ENCODE measurements around the gene RBM8A. TPM values are rescaled to one million over a fixed set of nuclear protein-coding genes. Genes with fewer than 3 reads are reported as not detected.

The RBM8A gene
- total RNA-seq, 1 donor from 2014 or later: 178 TPM

DNA sequence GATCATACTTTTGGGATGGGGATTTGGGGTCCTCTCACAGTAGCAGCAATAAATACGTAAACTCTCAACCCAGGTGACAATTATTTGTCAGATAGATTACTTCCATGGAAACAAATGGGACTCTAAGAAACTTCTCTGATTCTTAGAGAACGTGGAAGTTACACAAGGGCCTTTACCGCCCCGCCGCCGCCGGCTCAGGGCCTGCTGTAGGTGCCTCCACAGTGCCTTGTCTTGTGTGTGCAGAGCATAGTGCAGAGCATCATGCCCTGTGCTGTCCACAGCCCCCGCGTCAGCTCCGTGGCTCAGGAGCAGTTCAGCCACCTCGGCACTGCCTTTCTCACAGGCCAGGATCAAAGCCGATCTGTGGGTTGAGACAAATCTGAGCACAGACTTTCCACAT lies 52.6 kb downstream of the RBM8A start:
- Mint-ChIP-seq H3K27me3 (peaks cover 23% of the 10 kb centered on the region), H3K9me3 (no peaks in the 10 kb centered on the region), H3K4me3 (no peak overlapping the region), H3K27ac (no peak overlapping the region), H3K4me1 (peaks cover 11% of the 10 kb centered on the region), H3K36me3 (ENCODE audit: low read depth) (no peaks in the 10 kb centered on the region)
- TF ChIP-seq, protein P1, sequence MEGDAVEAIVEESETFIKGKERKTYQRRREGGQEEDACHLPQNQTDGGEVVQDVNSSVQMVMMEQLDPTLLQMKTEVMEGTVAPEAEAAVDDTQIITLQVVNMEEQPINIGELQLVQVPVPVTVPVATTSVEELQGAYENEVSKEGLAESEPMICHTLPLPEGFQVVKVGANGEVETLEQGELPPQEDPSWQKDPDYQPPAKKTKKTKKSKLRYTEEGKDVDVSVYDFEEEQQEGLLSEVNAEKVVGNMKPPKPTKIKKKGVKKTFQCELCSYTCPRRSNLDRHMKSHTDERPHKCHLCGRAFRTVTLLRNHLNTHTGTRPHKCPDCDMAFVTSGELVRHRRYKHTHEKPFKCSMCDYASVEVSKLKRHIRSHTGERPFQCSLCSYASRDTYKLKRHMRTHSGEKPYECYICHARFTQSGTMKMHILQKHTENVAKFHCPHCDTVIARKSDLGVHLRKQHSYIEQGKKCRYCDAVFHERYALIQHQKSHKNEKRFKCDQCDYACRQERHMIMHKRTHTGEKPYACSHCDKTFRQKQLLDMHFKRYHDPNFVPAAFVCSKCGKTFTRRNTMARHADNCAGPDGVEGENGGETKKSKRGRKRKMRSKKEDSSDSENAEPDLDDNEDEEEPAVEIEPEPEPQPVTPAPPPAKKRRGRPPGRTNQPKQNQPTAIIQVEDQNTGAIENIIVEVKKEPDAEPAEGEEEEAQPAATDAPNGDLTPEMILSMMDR (IDR thresholded peaks at IDR 0.05): no peak
- no peak for ATAC-seq (ENCODE audit: low read depth)
- no peak for DNase-seq
- ChIA-PET CTCF (no interaction called here), POLR2A (interaction anchor here (0.7 kb wide), 1 partner anchor 18 kb away, joined by 3 read pairs; no protein-coding TSS in a partner anchor)
- intact Hi-C loops (cut with micrococcal nuclease): no loop called here

DNA sequence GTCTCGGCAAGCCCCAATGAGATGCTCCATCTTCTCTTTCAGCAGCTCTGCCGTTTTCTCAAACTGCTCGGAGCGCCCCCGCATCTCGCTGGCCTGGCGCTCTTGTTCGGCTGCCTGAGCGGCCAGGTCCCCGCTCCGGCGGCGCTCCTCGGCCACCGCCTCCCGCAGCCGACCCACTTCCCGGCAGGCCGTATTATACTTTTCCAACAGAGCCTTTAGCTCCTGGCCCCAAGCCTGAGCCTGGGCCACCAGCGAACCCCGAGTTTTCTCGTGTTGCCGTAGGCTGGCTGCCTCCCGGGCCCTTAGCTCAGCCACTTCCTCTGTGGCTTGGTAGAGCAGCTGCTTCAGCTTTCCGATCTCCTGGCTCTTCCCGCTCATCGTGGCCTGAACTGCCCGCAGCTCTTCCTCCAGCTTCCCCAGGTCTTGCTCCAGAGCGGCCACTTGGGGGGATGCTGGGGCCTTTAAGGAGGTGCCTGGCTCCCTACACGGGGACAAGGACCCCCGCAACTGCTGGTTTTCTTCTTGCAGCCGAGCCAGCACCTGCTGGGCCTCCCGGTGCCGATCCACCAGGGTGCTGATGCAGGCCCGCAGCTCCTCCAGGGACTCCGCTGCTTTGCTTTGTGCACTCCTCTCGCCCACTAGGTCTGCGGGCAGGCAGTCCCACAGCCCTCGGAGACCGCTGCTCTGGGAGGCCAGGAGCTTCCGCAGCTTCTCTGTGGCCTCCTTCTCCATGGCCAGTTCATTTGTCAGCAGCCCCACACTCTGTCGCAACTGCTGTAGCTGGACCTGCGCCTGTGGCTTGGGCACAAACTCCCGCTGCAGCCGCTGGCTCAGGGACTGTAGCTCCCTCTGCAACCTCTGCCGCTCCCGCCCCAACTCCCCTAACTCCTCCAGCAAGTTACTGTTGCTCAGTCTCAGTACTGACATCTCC lies 55.0 kb downstream of the RBM8A start:
- intact Hi-C loops (cut with micrococcal nuclease): loop anchor here (1.0 kb wide), 1 partner anchor 9 kb away; no protein-coding TSS in a partner anchor
- Mint-ChIP-seq H3K27me3 (peaks cover 28% of the 10 kb centered on the region), H3K36me3 (ENCODE audit: low read depth) (no peaks in the 10 kb centered on the region), H3K4me3 (peak overlapping the region; percentile 83), H3K9me3 (no peaks in the 10 kb centered on the region), H3K27ac (no peak overlapping the region), H3K4me1 (peaks cover 11% of the 10 kb centered on the region)
- DNase-seq (peak; percentile 45), ATAC-seq (ENCODE audit: low read depth) (peak; percentile 81)
- ChIA-PET POLR2A (interaction anchor here (0.7 to 3.2 kb wide), 5 partner anchors 13 to 55 kb away, joined by 3 to 26 read pairs (median 9); partner anchors contain the start of genes ANKRD35, NUDT17, PEX11B and PIAS3), CTCF (interaction anchor here (0.6 to 2.9 kb wide), 4 partner anchors 13 to 142 kb away, joined by 3 to 15 read pairs (median 6); partner anchors contain the start of genes NUDT17 and PIAS3)
- TF ChIP-seq, protein P1 (IDR thresholded peaks at IDR 0.05): no peak

Other genes starting within 250 kb of the RBM8A start
- gene PDZK1, start 220.1 kb downstream of the RBM8A start, total RNA-seq: 0.13 TPM in 1 of 2 replicates, not detected in the other
- gene CD160, start 208.0 kb downstream of the RBM8A start, total RNA-seq: not detected in 2 replicates
- gene RNF115, start 103.4 kb downstream of the RBM8A start, total RNA-seq: 15.3 and 19.7 TPM in 2 replicates
- 43.7 and 51.2 TPM in 2 replicates for gene POLR3C, start 103.3 kb downstream of the RBM8A start, total RNA-seq
- 2.9 and 5.4 TPM in 2 replicates for gene NUDT17, start 81.9 kb downstream of the RBM8A start, total RNA-seq
- 29.0 and 30.9 TPM in 2 replicates for gene PIAS3, start 68.4 kb downstream of the RBM8A start, total RNA-seq
- not detected in 2 replicates for gene ANKRD35, start 41.6 kb downstream of the RBM8A start, total RNA-seq
- gene ITGA10, start 17.4 kb downstream of the RBM8A start, total RNA-seq: 2.7 and 3.7 TPM in 2 replicates
- gene PEX11B, start 8.8 kb downstream of the RBM8A start, total RNA-seq: 42.7 and 47.7 TPM in 2 replicates
- gene LIX1L, start 30.5 kb upstream of the RBM8A start, total RNA-seq: 30.1 and 31.7 TPM in 2 replicates
- gene ANKRD34A, start 37.1 kb upstream of the RBM8A start, total RNA-seq: 1.4 and 2.4 TPM in 2 replicates
- gene POLR3GL, start 37.2 kb upstream of the RBM8A start, total RNA-seq: 22.7 and 23.7 TPM in 2 replicates
- 300 and 306 TPM in 2 replicates for gene TXNIP, start 69.1 kb upstream of the RBM8A start, total RNA-seq
- not detected in 2 replicates for gene HJV, start 94.3 kb upstream of the RBM8A start, total RNA-seq
- gene NBPF10, start 217.3 kb upstream of the RBM8A start, total RNA-seq: 6.8 and 7.3 TPM in 2 replicates

Measured in activated B cell treated with CpG ODN at 0.5 μM for 24 hours (primary cell).